Renal pelvis (tissue), 4 donors: Measurements from ENCODE around the gene SLC5A10. TPM values are rescaled to one million over a fixed set of nuclear protein-coding genes. Genes with fewer than 3 reads are reported as not detected.
A peak's percentile ranks its signal among the peaks of the same experiment; 100 is the strongest.

Experiments used
- DNase-seq: peaks from one replicate; pipeline ENCODE4 v3.0.0-alpha.2; 2013
- polyA plus RNA-seq, 3 donors: library from polyadenylated mRNA; unstranded; fragments of 120-200 nt; gene quantifications; one replicate each; pipeline ENCODE4 v1.2.1, GENCODE V29; 2013; ENCODE audit not compliant: insufficient read length in 3 of 3

The SLC5A10 gene
- polyA plus RNA-seq, 3 donors, result 0.43 to 0.93 (median 0.55) TPM

- DNase-seq, result no peak
Measured at GRCh38 chr17:18964018-18964351, 12.0 kb downstream of the SLC5A10 start.

GRCh38 chr17:18964550-18964949, 12.6 kb downstream of the SLC5A10 start:
- no peak for DNase-seq

GRCh38 chr17:18965530-18966236, 13.7 kb downstream of the SLC5A10 start:
- DNase-seq, result no peak

GRCh38 chr17:18966831-18967624, 15.1 kb downstream of the SLC5A10 start:
- DNase-seq, result peak; percentile 64

- DNase-seq, result no peak
Measured at GRCh38 chr17:18967916-18968315, 16.0 kb downstream of the SLC5A10 start.

- no peak for DNase-seq
Measured at GRCh38 chr17:18968345-18968744, 16.4 kb downstream of the SLC5A10 start.

GRCh38 chr17:18968945-18969887, 17.3 kb downstream of the SLC5A10 start:
- DNase-seq, result no peak

GRCh38 chr17:18970582-18971480, 18.9 kb downstream of the SLC5A10 start:
- no peak for DNase-seq

- no peak for DNase-seq
Measured at GRCh38 chr17:18971801-18972200, 19.8 kb downstream of the SLC5A10 start.

GRCh38 chr17:18974407-18975149, 22.6 kb downstream of the SLC5A10 start:
- DNase-seq, result no peak

GRCh38 chr17:18975597-18975996, 23.6 kb downstream of the SLC5A10 start:
- no peak for DNase-seq

GRCh38 chr17:18976201-18976600, 24.2 kb downstream of the SLC5A10 start:
- no peak for DNase-seq

- no peak for DNase-seq
Measured at GRCh38 chr17:18977021-18977420, 25.1 kb downstream of the SLC5A10 start.

GRCh38 chr17:18977646-18978045, 25.7 kb downstream of the SLC5A10 start:
- no peak for DNase-seq

GRCh38 chr17:18978050-18978449, 26.1 kb downstream of the SLC5A10 start:
- no peak for DNase-seq

- no peak for DNase-seq
Measured at GRCh38 chr17:18978655-18979054, 26.7 kb downstream of the SLC5A10 start.

- DNase-seq, result peak; percentile 69
Measured at GRCh38 chr17:18980682-18981334, 28.8 kb downstream of the SLC5A10 start.

- no peak for DNase-seq
Measured at GRCh38 chr17:18981335-18981641, 29.3 kb downstream of the SLC5A10 start.

GRCh38 chr17:18981642-18982424, 29.9 kb downstream of the SLC5A10 start:
- DNase-seq, result no peak
